DMS53 (cell line): ENCODE measurements around the gene GJB2.
A peak's percentile ranks its signal among the peaks of the same experiment; 100 is the strongest.

Source experiments
- DNase-seq: peaks from one replicate; lab custom pipeline; 2025; lab: John Stamatoyannopoulos, UW

GJB2 gene

GRCh38 chr13:20192836-20193161 lies at the start of gene GJB2:
GJB2 (minus strand) TSS chr13:20192938; CDS start chr13:20189581, 3,357 bp downstream.
- DNase-seq = peak; percentile 61

GRCh38 chr13:20241593-20241992 lies 48.9 kb upstream of the GJB2 start:
- no peak for DNase-seq

GRCh38 chr13:20239748-20240147 lies 47.0 kb upstream of the GJB2 start:
- no peak for DNase-seq

GRCh38 chr13:20232556-20233277 lies 40.0 kb upstream of the GJB2 start:
- DNase-seq = no peak

- peak; percentile 71 for DNase-seq
Measured at GRCh38 chr13:20231839-20232555, 39.3 kb upstream of the GJB2 start, which contains the start of gene GJB6. GJB6 (minus strand) TSS chr13:20232319; CDS start chr13:20223480, 8,839 bp downstream.

GRCh38 chr13:20230913-20231838 lies 38.4 kb upstream of the GJB2 start:
- no peak for DNase-seq

GRCh38 chr13:20227730-20228129 lies 35.0 kb upstream of the GJB2 start:
- DNase-seq = no peak

GRCh38 chr13:20227288-20227687 lies 34.5 kb upstream of the GJB2 start:
- DNase-seq = no peak

GRCh38 chr13:20222553-20222952 lies 29.8 kb upstream of the GJB2 start:
- DNase-seq = no peak

- no peak for DNase-seq
Measured at GRCh38 chr13:20221772-20222171, 29.0 kb upstream of the GJB2 start.

- DNase-seq = no peak
Measured at GRCh38 chr13:20219577-20219976, 26.8 kb upstream of the GJB2 start.

- DNase-seq = peak; percentile 59
Measured at GRCh38 chr13:20217168-20217567, 24.4 kb upstream of the GJB2 start.

- DNase-seq = no peak
Measured at GRCh38 chr13:20209948-20210347, 17.2 kb upstream of the GJB2 start.

- DNase-seq = no peak
Measured at GRCh38 chr13:20206698-20207235, 14.0 kb upstream of the GJB2 start.

- no peak for DNase-seq
Measured at GRCh38 chr13:20206065-20206697, 13.4 kb upstream of the GJB2 start.

GRCh38 chr13:20198781-20199180 lies 6.0 kb upstream of the GJB2 start:
- peak; percentile 56 for DNase-seq

- peak; percentile 79 for DNase-seq
Measured at GRCh38 chr13:20197361-20197834, 4.7 kb upstream of the GJB2 start.

GRCh38 chr13:20195801-20196200 lies 3.1 kb upstream of the GJB2 start:
- no peak for DNase-seq

- DNase-seq = no peak
Measured at GRCh38 chr13:20193907-20194631, 1.3 kb upstream of the GJB2 start.

GRCh38 chr13:20193162-20193906 lies 596 bp upstream of the GJB2 start:
- peak; percentile 45 for DNase-seq
